ENCODE data around the gene GUF1.
A peak's percentile ranks its signal among the peaks of the same experiment; 100 is the strongest.

The GUF1 gene

GRCh38 chr4:44678094-44679041 lies at the start of gene GUF1:
GUF1 (plus strand) TSS chr4:44678420; CDS start chr4:44678623, 203 bp downstream.
- DNase-seq (ENCODE audit: low read depth in 3 of 3, low spot score in 1 of 3): peak; percentile 59 to 73 (median 70)

GRCh38 chr4:44629280-44629866 lies 48.8 kb upstream of the GUF1 start:
- no peak for DNase-seq (ENCODE audit: low read depth in 3 of 3, low spot score in 1 of 3)

- no peak for DNase-seq (ENCODE audit: low read depth in 3 of 3, low spot score in 1 of 3)
Measured at GRCh38 chr4:44632089-44632488, 46.1 kb upstream of the GUF1 start.

GRCh38 chr4:44632733-44633132 lies 45.5 kb upstream of the GUF1 start:
- no peak for DNase-seq (ENCODE audit: low read depth in 3 of 3, low spot score in 1 of 3)

- DNase-seq (ENCODE audit: low read depth in 3 of 3, low spot score in 1 of 3): no peak
Measured at GRCh38 chr4:44638091-44638490, 40.1 kb upstream of the GUF1 start.

- no peak for DNase-seq (ENCODE audit: low read depth in 3 of 3, low spot score in 1 of 3)
Measured at GRCh38 chr4:44646151-44646550, 32.1 kb upstream of the GUF1 start.

GRCh38 chr4:44651425-44651824 lies 26.8 kb upstream of the GUF1 start, which contains the start of gene YIPF7:
YIPF7 (minus strand) TSS chr4:44651625; CDS start chr4:44650100, 1,525 bp downstream.
- no peak for DNase-seq (ENCODE audit: low read depth in 3 of 3, low spot score in 1 of 3)

- no peak for DNase-seq (ENCODE audit: low read depth in 3 of 3, low spot score in 1 of 3)
Measured at GRCh38 chr4:44652002-44652401, 26.2 kb upstream of the GUF1 start.

- no peak for DNase-seq (ENCODE audit: low read depth in 3 of 3, low spot score in 1 of 3)
Measured at GRCh38 chr4:44660396-44660795, 17.8 kb upstream of the GUF1 start.

GRCh38 chr4:44661940-44662622 lies 16.1 kb upstream of the GUF1 start:
- no peak for DNase-seq (ENCODE audit: low read depth in 3 of 3, low spot score in 1 of 3)

- no peak for DNase-seq (ENCODE audit: low read depth in 3 of 3, low spot score in 1 of 3)
Measured at GRCh38 chr4:44662623-44663005, 15.6 kb upstream of the GUF1 start.

GRCh38 chr4:44663539-44664263 lies 14.5 kb upstream of the GUF1 start:
- DNase-seq (ENCODE audit: low read depth in 3 of 3, low spot score in 1 of 3): no peak

GRCh38 chr4:44668526-44668925 lies 9.7 kb upstream of the GUF1 start:
- DNase-seq (ENCODE audit: low read depth in 3 of 3, low spot score in 1 of 3): no peak

GRCh38 chr4:44670506-44671199 lies 7.6 kb upstream of the GUF1 start:
- DNase-seq (ENCODE audit: low read depth in 3 of 3, low spot score in 1 of 3): no peak

- DNase-seq (ENCODE audit: low read depth in 3 of 3, low spot score in 1 of 3): no peak
Measured at GRCh38 chr4:44671636-44672035, 6.6 kb upstream of the GUF1 start.

GRCh38 chr4:44674471-44674870 lies 3.7 kb upstream of the GUF1 start:
- no peak for DNase-seq (ENCODE audit: low read depth in 3 of 3, low spot score in 1 of 3)

GRCh38 chr4:44675366-44675765 lies 2.9 kb upstream of the GUF1 start:
- DNase-seq (ENCODE audit: low read depth in 3 of 3, low spot score in 1 of 3): no peak

GRCh38 chr4:44679060-44679459 lies 840 bp downstream of the GUF1 start:
- DNase-seq (ENCODE audit: low read depth in 3 of 3, low spot score in 1 of 3): no peak

- no peak for DNase-seq (ENCODE audit: low read depth in 3 of 3, low spot score in 1 of 3)
Measured at GRCh38 chr4:44684648-44685047, 6.4 kb downstream of the GUF1 start.

- no peak for DNase-seq (ENCODE audit: low read depth in 3 of 3, low spot score in 1 of 3)
Measured at GRCh38 chr4:44700427-44700826, 22.2 kb downstream of the GUF1 start.

GRCh38 chr4:44701037-44701436 lies 22.8 kb downstream of the GUF1 start:
- no peak for DNase-seq (ENCODE audit: low read depth in 3 of 3, low spot score in 1 of 3)
